PC-9 (cell line): Measurements from ENCODE around the gene KPNA5.

Experiments used
- CTCF ChIP-seq: fragments of 200-600 bp; sonication (generic); conservative IDR thresholded peaks from 2 replicates; pipeline ENCODE4 v1.6.1; 2017; ENCODE audit warnings: mixed run types, antibody characterized with exemption, mild to moderate bottlenecking, moderate library complexity
- EZH2 ChIP-seq: fragments of 200-600 bp; sonication (generic); IDR thresholded peaks from 2 replicates; pipeline ENCODE4 v1.8.0; 2017; ENCODE audit warnings: antibody characterized with exemption, low read depth

GRCh38 chr6:116651916-116652315 is 29.1 kb upstream of the KPNA5 start:
- TF ChIP-seq CTCF (no peak), EZH2 (no peak)
